ELR (cell line): Measurements from ENCODE around the gene SCIN.
"Not testable (repeated sequence)": the region's sequence is repeated elsewhere in the genome, so short reads cannot be mapped to it uniquely, and the experiment has no call there.

Experiments used
- DNase-seq: peaks from one replicate; pipeline ENCODE4 v3.0.0-alpha.2; 2015; ENCODE audit warnings: low read depth

SCIN gene

DNA sequence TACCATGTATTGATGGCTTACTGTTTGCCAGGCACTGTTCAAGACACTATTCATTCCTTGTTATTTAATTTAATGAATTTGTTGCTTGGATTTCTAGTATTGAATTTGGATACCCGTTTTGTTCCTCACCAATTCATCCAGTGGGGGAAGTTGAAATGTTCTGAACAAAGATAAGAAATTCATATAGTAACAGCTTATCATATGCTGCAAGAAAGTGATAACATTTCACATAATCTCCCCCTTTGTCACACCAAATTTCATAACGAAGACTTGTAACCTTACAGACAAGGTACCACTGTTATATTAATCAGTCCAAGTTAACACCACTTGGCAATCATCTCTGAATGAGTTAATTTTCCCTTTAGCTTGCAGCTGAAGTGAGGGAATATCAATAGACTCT lies 42.1 kb downstream of the SCIN start:
- no peak for DNase-seq

GRCh38 chr7:12619461-12620069 lies 49.0 kb downstream of the SCIN start:
- DNase-seq = no peak

- DNase-seq = peak; percentile 45
Measured at GRCh38 chr7:12620371-12620770, 49.9 kb downstream of the SCIN start.

DNA sequence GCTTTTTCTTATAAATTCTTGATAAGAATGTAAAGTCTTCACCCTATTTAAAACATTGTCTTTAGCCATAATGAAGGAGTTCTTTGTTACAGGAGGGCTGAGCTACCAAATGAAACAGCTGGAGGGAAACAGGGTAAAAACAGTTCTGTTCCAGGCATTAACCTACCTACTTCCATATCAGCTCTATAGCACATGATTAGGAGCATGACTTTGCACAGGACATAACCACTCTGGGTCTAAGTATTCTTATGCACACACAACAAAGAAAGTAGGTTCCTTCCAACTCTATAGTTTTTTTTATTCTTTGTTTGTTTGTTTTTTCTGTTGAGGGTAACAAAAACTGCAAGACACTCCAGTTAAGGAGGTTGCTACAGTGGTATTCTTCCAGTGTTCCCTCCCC lies 52.7 kb downstream of the SCIN start:
- DNase-seq = no peak

DNA sequence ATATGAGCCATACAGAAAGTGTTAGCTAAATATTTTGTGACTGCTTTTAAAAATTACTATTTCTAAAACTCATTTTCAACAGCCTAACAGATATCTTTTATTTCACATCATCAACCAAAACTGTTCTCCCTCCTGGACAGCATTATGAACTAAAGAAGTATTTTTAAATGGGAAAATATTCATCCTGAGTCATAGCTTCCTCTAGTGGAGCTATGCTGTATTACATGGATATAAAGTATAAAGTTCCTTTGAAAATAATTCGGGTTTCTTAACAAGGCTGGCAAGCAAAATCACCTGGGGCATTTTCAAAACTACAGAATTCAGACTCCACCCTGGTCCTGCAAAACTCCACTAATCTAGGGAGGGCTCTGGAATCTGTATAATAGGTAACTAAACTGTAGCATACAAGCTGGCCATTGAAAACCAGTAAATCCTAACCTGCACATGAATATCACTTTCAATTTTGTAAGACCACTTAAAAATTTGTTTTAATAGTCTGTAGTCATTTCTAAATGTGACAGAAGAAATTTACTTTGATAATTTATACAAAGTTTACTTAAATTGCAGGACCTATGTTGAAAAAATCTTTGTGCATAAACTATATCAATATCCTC lies 53.5 kb downstream of the SCIN start:
- peak; percentile 66 for DNase-seq

GRCh38 chr7:12625836-12626235 lies 55.3 kb downstream of the SCIN start:
- no peak for DNase-seq

GRCh38 chr7:12629816-12630512 lies 59.4 kb downstream of the SCIN start:
- no peak for DNase-seq

- no peak for DNase-seq
Measured at GRCh38 chr7:12630513-12630819, 59.9 kb downstream of the SCIN start.

DNA sequence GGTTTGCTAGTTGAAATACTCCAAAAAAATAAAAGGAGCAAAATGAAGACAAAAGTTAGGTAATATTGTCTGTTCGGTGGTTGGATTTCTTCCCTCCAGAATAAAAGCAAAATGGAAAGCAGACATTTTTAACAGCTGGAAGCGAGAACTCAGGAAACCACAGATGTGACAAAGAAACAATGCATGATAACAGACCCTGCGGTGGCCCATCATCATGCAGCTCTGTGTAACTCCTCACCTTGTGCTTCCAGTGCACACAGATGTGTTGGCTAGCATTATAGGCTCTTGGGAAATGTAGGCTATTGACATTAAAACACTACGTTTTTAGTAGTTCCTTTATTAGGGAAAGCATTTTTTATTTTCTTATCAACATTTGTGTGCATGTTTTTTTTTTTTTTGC lies 63.1 kb downstream of the SCIN start:
- DNase-seq = no peak

- peak; percentile 69 for DNase-seq
Measured at GRCh38 chr7:12635830-12636229, 65.3 kb downstream of the SCIN start.

DNA sequence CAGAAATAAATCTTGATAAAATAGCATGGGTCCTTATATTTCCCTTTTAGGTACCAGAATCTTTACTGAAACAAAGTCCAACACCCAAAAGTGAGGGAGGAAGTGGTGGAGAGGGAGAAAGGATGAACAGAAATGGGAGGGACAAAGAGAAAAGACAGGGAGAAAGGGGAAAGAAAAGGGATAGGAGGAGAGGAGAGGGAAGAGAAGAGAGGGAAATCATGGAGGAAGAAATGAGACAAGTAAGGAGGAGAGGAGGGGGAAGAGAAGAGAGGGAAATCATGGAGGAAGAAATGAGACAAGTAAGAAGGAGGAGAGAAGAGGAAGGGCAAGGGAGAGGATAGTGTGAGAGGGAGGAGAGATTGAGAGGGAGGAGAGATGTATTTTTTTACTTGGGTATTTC lies 66.8 kb downstream of the SCIN start:
- DNase-seq = no peak

DNA sequence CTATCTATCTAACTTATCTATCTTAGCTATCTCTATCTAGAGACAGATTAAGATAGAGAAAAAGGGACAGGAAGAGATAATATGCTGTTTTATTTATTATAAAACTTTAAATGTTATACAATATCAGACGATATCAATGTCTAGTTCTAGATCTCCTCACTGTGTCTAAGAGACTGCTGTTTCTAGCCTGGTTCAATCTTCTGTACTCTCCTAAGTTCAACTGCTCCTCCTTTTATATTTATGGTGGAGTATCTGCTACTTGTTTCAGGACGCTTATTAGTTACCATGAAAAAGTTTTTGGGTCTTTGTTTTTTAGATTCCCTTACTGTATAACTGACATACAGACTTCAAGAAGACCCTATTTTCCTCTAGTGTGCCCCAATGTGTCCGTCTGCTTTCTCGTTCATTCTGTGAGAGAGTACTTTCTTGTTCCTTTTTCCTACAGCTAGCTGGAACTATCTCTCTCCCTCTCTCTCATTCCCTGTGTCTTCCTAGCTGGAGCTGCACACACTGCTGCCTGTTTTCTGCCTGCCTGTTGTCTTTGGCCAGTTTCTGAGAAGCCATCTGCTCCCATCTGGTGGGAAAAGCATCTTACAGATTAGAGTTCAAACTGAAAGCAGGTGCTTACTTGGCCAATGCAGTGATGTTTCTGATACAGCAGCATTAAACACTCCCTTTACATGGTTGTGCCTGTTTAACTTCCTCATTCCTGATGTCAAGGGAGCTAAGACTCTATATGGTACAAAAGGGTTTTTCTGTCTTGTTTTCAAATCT lies 67.5 kb downstream of the SCIN start:
- DNase-seq = peak; percentile 49

- peak; percentile 81 for DNase-seq
Measured at GRCh38 chr7:12638851-12639456, 68.4 kb downstream of the SCIN start.

- no peak for DNase-seq
Measured at GRCh38 chr7:12640299-12641096, 70.0 kb downstream of the SCIN start.

GRCh38 chr7:12641196-12641595 lies 70.7 kb downstream of the SCIN start:
- DNase-seq = no peak

DNA sequence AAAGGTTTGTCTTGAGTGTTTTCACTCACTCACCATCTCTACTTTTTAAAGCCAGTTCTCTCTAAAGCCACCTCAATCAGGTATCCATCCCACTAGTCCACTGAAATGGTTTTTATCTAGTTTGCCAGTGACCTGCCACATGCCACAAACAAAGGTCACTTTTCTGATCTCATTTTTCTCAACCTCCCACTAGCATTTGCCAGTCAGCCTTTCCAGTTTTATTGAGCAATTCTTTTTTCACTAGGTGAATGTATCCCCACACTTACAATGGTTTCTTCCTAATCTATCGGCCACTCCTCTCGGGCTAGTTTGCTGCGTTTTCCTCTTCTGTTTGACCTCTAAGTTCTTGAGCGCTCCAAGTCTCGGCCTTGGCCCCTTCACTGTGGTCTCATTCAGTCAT lies 72.0 kb downstream of the SCIN start:
- no peak for DNase-seq

GRCh38 chr7:12643001-12643643 lies 72.6 kb downstream of the SCIN start:
- no peak for DNase-seq

GRCh38 chr7:12643644-12644043 lies 73.1 kb downstream of the SCIN start:
- DNase-seq = no peak

DNA sequence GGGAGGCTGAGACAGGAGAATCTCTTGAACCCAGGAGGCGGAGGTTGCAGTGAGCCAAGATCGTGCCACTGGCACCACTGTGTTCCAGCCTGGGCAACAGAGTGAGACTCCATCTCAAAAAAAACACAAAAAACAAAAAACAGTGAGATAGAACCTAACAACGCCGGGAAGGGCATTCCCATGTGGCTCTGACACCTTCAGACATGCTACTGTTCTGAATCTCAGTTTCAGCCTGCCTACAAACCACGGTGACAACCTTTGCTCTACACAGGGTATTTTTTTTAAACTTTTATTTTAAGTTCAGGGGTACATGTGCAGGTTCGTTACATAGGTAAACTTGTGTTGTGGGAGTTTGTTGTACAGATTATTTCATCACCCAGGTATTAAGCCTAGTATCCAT lies 74.7 kb downstream of the SCIN start:
- DNase-seq = not testable (repeated sequence)

GRCh38 chr7:12646139-12646538 lies 75.6 kb downstream of the SCIN start:
- no peak for DNase-seq
